Cerebellar nuclear complex (tissue), 1 donor: ENCODE data around the gene SUPT6H.

Experiments
- DNase-seq, 2 experiments: peaks; one replicate each; lab custom pipeline; 2025; lab: John Stamatoyannopoulos, UW

SUPT6H gene

DNA sequence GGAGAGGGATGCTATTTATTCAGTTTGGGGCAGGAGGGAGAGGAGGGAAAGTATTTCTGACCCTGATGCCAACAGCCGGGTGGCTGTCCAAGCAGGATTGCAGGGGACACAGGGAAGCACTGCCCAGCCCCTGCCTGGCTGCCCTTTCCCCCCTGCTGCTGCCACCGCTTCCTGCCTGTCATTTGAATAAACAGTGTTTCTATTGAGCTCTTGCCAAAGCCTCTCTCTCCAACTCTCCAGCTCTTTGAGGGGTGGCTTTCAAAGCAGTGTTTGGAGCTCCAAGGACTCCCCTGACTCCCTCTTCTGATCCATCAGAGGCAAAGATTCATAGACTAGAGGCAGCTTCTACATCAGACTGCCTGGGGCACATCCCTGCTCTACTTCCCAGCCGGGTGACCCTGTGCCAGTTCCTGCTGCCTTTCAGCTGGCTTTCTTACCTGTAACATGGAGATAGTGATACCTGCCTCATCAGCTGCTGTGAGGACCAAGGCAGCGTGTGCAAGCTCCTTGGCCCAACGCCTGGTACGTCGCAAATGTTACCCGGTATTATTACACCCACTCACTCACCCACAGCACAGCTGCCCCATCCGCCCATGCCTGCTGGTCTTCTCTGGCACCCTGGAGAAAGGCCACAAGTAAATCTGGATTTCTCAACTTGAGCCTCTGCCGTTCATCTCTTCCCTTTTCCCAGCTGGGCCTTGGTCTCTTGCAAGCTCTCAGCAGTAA is 40.2 kb downstream of the SUPT6H start:
- no peak for DNase-seq

DNA sequence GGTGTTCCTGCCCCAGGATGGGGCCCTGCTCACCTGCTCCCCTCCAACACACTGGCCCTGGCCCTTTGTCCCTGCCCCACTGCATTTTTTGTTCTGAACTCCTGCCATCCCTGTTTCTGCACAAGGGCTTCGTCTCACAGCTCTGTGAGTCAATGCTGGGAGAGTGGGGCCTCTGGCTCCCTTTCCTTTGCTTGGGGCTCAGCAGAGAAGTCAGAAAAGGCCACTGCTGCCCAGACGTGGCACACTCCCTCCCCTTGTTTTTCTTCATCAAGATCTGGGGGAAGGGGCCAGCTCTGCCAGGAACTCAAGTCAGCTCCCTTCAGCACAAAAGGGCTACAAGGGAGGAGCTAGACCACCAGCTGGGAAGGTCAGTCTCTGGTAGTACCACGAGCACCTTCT is 40.7 kb downstream of the SUPT6H start:
- DNase-seq, result no peak

DNA sequence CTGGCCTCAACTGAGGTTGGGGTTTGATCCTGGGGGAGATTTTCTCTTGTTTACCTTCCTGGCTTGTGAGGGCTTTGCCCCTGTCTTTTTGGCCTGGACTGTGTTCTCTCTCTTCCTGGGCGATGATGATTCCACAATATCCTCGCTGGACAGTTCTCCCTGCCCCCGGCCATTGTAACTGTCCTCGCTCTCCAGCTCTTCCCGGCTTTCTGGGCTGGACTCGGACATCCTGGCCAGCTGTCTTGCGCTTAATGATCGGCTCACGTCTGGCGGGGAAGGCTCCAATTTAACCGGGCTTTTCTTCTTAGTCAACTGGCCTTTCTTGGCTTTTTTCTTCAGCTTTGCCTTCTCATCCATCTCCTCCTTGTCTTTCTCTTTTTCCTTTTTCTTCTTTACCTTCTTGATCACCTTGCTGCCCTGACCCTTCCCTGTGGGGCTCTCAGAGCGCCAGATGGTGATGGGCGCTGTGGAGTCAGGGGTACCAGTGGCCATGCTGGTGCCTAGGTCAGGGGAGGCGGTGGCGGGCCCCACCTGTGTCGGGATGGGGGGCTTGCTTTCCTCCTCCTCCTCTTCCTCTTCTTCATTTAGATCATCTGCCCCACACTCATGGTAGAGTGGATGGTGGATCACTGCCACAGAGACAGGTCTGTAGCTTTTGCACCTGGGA is 41.7 kb downstream of the SUPT6H start:
- DNase-seq, result no peak

DNA sequence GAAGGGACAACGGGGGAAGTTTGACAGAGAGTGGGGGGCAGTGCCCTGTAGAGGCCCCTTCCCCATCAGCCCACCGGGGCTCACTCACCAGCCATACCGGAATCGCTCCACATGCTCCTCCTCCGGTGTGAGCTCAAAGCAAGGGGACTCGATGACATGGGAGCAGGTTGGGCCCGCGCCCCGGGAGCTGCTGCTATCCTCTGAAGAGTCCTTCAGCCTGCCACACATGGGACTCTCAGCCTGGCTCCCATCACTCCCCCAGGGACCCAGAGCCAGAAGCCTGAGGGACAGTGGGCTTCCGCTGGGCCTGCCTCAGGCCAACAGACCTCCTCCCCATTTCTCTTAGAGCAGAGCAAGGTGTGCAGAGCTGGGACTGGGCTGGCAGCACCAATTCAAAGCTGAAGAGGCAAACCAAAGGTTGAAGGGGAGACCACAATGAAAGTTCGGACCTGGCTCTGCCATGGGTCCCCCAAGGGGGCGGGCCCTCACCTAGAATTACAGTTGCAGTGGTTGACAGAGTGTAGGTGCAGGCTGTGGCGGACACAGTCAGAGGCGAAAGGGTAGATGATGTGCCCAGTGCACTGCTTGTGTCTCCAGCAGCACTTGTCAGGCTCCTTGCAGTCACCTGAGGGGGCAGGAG is 42.3 kb downstream of the SUPT6H start:
- DNase-seq, result no peak

DNA sequence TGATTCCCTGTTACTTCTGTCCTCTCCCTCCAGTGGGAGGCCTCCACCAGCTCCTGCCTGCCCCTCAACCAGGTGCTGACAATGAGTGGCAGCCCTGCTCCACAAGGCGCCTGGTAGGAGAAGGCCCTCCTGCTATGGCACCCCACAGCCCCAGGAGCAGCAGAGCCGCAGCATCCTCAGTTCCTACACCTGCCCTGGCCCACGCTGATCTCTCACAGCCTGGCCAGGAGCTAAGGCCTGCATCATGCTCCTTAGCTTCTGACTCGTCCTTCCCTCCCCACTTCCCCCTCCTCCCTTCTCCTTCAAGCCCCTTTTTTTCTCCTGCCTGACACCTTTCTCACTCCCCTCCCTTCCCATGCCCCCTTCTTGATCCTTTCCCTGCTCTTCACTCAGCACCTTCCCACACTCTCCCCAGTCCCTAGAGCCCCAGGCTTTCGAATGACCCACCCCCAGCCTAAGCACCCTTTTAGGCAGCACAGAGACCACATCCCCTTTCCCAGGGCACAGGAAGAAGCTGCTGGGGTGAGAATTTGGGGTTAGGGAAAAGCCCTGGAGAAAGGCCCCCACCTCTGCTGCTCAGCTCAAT is 43.2 kb downstream of the SUPT6H start:
- DNase-seq, result no peak

DNA sequence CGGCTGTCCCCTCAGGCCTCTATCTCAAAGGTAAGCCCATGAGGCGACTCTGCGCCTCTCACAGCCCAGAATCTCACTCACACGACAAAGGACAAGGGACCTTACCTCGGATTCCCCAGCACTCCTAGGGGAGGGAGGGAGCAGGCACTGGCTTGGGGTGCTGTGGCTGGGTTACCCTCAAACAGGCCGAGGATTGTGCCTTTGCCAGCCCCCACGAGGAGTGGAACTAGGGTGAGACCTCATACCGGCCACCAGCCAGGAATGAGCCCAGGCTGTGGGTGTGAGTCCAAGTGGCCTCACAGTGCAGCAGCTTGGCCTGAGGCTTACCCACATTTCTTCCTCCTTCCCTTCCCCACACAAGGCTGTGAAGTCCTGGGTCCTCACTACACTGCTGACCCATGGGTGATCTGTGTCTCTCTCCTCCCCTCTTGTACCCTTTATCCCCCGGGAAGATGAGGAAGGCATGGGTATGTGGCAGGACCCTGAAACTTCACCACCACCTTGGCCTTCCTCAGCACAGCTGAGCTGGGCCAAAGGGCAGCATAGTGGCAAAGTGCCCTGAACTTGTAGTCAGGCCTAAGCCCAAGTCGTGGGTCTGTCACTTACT is 43.8 kb downstream of the SUPT6H start:
- no peak for DNase-seq

DNA sequence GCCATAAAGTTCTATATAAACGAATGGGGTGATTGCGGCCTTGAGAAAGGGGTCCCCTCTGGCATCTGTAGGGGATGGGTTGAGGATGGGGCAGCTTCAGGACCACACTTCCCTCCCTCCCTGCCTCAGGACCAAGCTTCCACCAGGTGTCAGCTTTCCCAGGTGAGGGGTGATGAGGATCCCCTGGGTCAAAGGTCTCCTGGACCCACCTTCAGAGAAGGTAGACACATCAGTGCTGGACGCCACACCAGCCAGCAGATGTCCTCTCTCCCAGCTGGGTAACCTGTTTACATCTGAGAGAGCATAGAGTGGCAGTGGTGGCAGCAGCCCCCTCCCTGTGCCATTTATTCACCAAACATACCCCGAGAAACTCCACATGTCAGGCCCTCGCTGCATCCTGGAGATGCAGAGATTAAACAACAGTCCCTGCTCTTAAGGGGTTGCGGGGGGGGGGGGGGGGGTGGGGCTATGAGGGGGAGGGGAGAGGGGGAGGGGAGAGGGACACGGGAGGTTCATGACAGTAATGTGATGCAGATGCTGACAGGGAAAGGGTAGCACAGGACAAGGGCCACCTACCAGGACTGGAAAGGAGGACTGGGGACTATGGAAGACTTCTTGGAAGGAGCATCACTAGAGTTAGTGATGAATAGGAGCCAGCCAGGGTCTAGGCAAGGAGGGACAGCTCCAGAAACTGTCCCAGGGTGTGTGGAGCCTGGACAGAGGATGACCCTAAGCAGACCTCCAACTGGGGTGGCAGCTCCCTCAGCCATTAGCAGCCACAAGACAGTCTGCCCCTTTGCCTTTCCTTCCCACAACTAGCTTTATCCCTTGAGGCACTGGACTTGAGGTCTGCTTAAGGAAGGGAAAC is 44.7 kb downstream of the SUPT6H start:
- DNase-seq, result no peak

DNA sequence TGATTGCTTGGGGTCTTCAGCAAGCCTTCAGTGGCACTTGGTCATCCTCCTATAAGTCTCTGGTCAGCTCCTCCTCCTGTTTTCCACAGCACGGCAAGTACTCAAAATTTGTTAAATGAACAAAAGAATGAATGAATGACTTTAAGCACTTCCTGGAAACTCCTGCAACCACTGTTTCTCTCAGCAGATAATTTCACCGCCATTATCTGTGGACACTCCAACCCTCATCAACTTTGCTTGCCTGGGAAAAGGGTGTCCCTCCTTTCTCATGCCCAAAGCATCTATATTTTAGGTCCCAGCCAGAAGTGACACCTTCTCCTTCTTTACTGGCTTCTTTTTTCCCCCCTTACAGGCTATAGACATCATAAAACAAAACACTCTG is 45.3 kb downstream of the SUPT6H start:
- DNase-seq, result no peak

DNA sequence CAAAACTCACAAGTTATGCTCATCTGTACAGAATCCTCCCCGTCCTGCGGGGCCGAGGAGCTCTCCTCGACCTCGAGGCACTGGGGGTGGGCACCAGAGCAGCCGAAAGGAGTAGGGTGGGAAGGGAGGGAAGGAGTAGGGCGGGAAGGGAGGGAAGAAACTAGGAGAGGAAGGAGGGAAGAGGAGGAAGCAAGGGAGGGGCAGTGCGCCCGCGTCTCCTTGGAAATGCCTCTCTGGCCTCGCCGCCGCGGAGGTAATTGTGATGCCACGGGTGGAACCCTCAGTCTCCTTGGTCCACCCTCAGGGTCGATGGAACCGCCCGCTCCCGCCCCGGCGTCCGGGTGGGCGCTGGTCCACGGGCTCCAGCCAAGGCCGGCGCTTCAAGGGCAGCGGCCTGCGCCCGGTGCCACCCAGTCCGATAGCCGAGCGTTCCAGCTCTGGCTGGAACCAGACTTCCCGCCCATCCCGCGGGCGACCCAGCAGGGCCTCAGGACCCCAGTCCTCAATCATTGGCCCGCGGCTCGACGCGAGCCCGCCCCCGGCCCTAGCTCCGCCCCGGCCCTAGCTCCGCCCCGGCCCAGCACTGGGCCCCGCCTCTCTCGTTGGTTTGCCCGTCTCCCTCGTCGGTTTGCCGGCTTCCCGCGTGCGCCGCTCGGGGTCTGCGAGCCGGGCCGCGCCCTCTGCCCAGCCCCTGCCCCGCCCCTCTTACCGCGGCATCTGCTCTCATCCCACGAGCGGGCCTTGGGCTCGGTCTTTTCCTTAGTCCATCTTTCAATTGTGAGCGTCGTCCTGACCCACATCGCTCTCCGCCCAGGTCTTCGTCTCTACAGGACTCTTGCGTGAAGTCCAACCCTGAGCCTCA is 49.1 kb downstream of the SUPT6H start:
- DNase-seq, result peak in 1 of 2 experiments; percentile 52

DNA sequence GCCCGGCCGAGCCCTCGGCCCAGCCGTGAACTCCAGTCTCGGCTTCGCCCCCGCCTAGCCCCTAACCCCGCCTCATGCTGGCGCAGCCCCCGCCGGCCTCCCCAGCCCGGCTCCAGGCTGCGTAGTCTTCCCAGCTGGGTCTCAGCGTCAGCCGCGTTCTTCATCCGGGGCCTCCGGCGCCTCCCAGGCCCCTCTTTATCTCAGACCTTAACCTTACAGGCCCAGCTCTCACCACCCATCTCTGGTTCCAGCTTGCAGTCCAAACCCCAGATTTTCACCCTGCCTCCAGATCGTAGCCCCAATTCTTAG is 49.7 kb downstream of the SUPT6H start, which contains the start of gene PROCA1:
TSS of gene PROCA1 (minus strand) at position 166 of the 309 bp plus-strand sequence. CDS start 228 bp downstream, outside the sequence.
- no peak for DNase-seq

DNA sequence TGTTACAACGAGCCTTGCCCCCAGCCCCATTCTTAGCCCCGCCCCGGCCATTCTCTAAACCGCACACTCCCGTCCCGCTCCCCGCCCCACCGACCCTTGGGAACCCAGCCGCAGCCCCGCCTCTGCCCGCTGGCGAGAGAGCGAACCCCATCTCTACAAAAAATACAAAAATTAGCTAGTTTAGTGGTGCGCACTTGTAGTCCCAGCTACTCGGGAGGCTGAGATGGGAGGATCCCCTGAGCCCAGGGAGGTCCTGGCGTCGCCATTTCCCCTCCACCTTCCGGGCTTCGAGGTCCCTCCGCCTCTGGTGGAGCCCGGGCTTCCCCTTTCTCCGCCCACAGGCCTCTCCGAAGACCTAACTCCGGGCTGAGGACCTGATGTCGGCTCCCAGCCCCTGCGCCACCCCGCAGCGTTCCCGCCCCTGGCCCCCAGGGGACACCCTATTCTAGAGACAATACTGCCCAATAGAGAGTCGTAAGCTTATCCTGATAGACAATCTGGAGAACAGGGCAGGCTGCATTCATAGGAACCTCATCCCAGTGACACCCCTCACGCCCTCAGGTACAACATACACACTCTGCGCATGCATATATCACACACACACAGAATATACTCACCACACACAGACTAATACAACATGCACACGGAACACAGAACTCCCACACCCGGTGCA is 50.2 kb downstream of the SUPT6H start:
- no peak for DNase-seq

DNA sequence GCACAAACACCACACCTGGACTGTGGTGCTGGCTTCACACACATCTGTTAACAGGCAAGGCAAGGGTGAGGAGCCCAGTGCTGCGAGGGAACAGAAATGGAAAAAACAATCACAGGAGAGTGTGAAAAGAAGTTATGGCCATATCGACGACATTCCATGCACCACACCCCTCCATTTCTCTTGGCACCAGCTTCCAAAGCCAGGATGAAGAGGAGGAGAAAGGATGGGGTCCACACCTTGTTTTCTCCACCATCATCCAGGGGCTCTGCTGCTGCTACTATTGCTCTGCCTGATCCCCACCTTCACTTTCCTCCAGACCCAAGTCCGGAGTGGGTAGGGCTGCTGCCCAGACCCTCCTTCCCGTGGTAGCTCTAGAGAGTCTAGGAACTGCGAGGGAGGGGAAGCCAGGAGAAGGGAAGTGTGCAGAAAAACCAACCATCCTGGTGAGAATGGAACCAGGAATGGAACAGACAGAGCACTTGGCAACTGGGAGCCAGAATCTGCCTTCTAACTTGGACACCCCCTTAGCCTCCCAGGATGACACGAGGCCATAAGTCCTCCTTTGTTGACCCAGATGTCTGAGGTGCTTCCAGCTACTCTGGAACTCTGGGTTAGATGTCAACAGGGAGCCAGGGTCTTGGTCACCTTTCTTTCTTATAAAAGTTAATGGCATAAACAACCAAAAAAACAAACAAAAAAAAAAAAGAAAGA is 50.9 kb downstream of the SUPT6H start:
- no peak for DNase-seq

DNA sequence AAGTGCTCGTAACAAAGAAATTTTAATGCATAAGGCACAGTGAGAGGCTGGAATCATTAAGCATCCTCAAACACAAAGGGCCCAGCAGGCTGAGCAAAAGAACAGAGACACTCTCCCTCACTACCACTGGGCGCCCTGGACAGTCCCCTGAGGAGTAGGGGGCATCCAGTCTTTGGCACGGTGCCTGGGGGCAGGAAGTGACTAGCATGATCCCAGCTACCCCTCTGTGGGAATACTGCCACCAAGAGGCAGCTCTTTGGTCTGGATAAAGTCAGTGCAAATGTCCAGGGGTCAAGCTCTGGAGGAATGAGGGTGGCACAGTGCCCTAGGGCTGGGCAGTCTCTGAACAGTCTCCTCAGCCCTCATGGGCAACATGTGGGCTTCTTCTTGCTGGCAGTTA is 52.3 kb downstream of the SUPT6H start:
- DNase-seq, result no peak

DNA sequence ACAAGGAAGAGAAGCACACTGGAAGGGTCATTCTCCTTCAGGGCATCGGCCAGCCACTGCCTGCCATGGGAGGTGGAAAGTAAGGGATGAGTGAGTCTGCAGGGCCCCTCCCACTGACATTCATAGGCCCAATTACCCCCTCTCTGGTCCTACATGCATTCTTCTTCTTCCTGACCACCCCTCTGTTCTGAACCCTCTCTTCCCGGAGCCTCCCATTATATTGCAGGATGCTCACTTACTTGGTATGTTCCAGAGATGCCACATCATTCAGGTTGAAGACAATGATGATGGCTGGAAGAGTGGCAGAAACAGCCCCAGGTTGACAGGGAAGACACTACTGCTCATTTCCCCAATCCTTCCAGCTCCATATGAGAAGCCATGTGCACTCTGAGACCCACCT is 53.2 kb downstream of the SUPT6H start:
- no peak for DNase-seq

DNA sequence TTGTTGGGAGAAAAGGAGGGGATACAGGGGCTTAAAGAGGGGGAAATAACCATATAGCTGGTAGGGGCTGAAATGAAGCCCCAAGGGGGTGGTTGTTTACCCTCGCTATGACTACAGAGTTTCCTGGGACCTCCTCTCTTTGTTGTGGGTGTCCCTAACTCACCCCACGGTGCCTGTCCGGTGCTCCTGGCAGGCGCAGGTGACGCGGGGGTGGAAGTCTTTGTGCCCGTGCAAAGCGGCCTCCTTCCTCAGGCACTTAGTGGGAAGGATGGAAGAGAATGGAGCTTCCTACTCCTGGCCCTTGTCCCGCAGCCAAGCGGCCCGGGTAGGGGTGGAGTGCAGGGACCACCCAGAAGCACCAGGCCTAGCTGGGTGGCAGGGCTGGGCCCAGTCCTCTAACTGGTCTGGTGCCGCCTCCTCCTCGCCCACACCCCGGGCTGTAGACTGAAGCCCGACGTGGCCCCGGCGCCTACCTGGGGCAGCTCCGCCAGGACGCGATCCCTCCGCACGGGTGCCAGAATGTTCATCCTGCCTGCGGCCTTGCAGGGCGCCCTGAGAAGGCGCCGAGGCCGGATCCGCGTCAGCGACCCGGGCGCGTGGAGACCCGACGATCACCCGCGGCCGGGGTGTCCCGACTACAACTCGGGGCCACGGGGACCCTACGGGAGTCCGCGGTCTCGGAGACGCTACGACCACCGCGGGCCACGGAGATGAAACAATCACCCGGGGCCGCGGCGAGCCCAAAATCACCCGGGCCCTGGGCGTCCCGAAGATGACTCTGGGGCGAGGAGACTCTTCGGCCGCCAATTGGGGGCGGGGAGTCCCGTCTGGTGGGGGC is 55.0 kb downstream of the SUPT6H start:
- no peak for DNase-seq

DNA sequence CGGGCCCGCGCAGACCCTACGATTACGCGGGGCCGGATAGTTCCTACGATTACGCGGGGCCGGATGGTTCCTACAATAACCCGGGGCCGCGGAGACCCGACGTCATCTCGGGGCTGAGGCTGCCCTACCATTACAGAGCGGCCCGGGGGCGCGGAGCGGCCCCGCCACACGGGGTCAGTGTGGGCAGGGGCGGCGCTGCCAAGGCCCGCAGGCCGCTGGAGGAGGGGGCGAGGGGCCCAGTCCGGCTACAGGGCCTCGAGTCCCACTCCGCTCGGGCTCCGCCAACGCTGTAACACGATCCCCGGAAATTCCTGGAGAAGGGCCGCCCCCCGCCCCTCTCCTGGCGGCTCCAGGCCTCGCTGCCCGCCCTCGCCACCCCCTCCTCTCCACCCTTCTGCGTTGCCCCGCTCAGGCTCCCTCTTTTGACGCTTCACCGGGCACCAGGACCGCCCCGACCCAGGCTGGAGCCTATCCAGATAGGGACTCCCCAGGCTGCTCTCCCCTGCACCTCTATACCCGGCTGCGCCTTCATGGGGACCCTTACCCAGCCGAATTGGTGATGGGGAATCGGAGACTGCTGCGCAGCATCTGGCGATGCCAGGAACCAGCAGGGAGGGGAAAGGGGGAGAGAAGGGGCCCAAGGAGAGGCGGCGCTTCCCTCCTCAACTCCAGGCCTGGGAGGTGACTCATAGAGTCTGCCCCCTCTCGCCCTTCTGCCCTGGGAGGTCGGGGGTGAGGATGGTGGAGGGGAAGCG is 55.8 kb downstream of the SUPT6H start, which contains the start of gene RAB34:
TSS of gene RAB34 (minus strand) at position 291 of the 755 bp plus-strand sequence. CDS start 602 bp downstream, outside the sequence.
- no peak for DNase-seq

DNA sequence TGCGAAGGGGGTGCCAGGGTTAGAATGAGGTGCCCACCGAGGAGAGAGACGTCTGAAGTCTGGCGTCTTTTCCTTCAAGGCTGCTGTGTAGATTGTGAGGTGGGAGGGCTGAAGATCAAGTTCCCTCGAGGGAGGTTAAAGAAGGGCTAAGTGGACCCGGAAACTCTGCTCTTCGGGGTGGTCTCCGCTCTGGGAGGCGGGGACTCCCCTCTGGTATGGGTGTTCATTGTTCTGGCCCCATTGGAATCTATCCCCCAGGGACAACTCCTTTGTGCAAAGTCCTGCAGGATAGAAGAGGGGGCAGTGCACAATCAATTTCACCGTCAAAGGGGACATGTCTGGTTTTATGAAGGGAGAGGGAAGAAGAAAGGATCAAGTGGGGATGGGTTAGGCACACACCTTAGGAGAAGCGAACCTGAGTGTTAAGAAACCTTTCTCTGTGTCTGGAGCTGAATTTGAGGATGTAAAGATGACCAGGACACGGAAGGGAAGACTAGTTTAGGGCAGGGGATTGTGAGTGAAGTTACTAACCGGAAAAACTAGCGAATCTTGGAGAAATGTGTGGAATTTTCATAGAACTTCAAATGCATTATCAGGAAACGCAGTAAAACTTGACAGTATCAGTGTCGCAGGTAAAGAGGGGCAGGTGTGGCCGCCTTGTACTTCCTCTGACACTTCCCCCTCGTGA is 56.5 kb downstream of the SUPT6H start:
- no peak for DNase-seq
